HFFc6 (cell line): ENCODE results near the gene THRB. TPM values are rescaled to one million over a fixed set of nuclear protein-coding genes. Genes with fewer than 3 reads are reported as not detected.

Experiments
- DNase-seq: peaks from one replicate; pipeline ENCODE4 v3.0.0-alpha.2; 2018
- H3K27ac Mint-ChIP-seq: 2 replicates; pipeline ENCODE4 v1.8.0; 2020; ENCODE audit warnings: mild to moderate bottlenecking, mixed read lengths
- H3K27me3 Mint-ChIP-seq: 2 replicates; pipeline ENCODE4 v1.8.0; 2021; ENCODE audit warnings: mild to moderate bottlenecking, moderate library complexity, mixed read lengths; ENCODE audit not compliant: insufficient read depth
- H3K36me3 Mint-ChIP-seq: 2 replicates; pipeline ENCODE4 v1.8.0; 2021; ENCODE audit warnings: low read depth, mixed read lengths
- H3K4me1 Mint-ChIP-seq: 2 replicates; pipeline ENCODE4 v1.8.0; 2020; ENCODE audit warnings: low read depth, mixed read lengths
- H3K4me3 Mint-ChIP-seq: 2 replicates; pipeline ENCODE4 v1.8.0; 2020; ENCODE audit warnings: mild to moderate bottlenecking, moderate library complexity, mixed read lengths
- H3K9me3 Mint-ChIP-seq: 2 replicates; pipeline ENCODE4 v1.8.0; 2020; ENCODE audit warnings: mild to moderate bottlenecking, mixed read lengths
- total RNA-seq, 6 experiments: library from RNA; stranded (reverse); fragmentation: NEBNext Ultra II Directional; extraction: Animal tissue kit (Norgen Biotek cat#: 25700); gene quantifications; 2 replicates in 1 of 6; 3 replicates in 5 of 6; pipeline ENCODE4 v1.2.3, GENCODE V29; 2021
- TF ChIP-seq, protein P1 (sequence below): fragments of 200-600 bp; sonication (generic); IDR thresholded peaks from 2 replicates; pipeline ENCODE4 v1.5.0; 2021; ENCODE audit warnings: antibody characterized with exemption, mild to moderate bottlenecking

THRB gene
- total RNA-seq, 6 experiments from 2014 or later = not detected

DNA sequence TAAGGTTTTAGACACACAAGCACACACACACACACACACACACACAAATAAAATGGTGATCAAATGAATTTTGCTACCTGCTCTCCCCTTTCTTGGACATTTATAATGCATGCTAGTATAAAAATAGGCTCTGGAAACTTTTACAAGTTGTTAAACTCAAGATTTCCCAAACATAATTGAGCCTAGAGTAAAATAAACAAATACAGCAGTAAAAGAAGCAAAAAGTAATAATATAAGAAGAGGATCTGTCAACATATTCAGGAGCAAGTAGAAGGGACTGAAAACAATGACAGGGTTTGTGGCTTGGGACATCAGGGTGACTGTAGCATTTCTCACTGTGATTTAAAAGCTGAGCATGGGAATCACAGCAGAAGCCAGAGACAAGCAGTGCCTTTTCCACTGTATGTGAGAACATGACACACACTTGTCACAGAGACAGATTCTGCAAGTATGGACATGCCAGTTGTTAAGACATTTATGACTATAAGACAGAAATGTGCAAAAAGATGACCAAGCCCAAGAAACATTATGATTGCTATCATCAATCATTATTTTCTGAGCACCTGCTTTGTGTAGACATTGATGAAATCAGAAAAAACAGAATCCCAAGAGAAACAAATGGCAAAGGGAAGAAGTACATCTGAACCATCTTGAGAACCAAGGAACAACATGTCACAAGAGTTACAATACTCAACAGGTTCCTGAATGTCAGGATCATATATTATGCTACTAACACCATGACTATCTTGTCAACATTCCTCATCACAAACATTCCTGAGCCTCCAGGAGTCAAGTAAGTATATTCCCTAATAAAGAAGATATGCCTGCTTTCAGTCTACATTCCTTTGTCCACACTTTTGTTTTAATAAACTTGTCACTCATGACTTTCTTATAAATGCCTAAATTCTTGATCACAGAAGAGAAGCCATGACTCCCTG, 7.1 kb downstream of the THRB start:
- Mint-ChIP-seq H3K27ac (no peak overlapping the region), H3K4me1 (no peaks in the 10 kb centered on the region), H3K36me3 (no peaks in the 10 kb centered on the region), H3K9me3 (peaks cover under 1% of the 10 kb centered on the region; the same call in 1 of the 2 replicates), H3K4me3 (no peak overlapping the region), H3K27me3 (peaks cover 3% of the 10 kb centered on the region; the same call in 1 of the 2 replicates)
- TF ChIP-seq, protein P1, sequence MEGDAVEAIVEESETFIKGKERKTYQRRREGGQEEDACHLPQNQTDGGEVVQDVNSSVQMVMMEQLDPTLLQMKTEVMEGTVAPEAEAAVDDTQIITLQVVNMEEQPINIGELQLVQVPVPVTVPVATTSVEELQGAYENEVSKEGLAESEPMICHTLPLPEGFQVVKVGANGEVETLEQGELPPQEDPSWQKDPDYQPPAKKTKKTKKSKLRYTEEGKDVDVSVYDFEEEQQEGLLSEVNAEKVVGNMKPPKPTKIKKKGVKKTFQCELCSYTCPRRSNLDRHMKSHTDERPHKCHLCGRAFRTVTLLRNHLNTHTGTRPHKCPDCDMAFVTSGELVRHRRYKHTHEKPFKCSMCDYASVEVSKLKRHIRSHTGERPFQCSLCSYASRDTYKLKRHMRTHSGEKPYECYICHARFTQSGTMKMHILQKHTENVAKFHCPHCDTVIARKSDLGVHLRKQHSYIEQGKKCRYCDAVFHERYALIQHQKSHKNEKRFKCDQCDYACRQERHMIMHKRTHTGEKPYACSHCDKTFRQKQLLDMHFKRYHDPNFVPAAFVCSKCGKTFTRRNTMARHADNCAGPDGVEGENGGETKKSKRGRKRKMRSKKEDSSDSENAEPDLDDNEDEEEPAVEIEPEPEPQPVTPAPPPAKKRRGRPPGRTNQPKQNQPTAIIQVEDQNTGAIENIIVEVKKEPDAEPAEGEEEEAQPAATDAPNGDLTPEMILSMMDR = no peak
- DNase-seq = no peak

DNA sequence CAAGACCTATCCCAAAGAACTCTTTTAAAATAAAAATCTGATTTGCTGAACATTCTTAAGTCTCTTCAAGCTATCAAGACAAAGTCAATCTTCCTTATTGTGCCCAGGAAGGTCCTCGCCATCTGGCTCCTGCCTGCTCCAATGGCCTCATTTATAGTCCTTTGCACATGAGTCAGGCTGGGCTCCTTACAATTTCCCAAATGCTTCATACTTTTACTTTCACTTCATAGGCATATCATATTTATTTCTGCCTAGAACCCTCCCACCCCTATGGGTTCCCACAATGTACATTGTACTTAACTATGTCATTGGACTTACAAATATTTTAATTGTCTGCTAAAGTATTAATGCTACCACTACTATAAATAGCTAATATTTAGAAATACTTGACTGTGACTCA, 9.1 kb downstream of the THRB start:
- H3K27ac Mint-ChIP-seq = no peak overlapping the region
- no peak for DNase-seq
- TF ChIP-seq, protein P1 = no peak
- no peak overlapping the region for H3K4me3 Mint-ChIP-seq
- H3K27me3 Mint-ChIP-seq = no peaks in the 10 kb centered on the region
- no peaks in the 10 kb centered on the region for H3K36me3 Mint-ChIP-seq
- H3K9me3 Mint-ChIP-seq = peaks cover 4% of the 10 kb centered on the region; the same call in 1 of the 2 replicates
- H3K4me1 Mint-ChIP-seq = no peaks in the 10 kb centered on the region

DNA sequence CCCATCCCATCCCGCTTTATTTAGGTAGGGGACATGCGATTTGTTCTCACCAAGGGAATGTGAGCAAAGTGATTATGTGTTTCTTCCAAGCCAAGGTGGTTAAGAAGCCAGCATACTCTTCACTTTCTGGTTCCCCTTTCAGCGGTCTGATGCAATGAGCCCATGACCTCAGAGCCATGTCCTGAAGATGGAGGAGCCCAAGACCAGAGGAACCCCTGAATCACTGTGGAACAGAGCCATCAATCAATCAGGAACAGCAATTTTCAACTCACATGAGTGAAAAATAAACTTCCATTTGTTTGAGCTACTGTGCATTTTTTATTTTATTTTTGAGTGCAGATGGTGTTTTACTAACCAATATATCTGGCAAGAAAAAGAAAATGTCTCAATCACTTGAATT, 10.8 kb downstream of the THRB start:
- H3K27ac Mint-ChIP-seq = no peak overlapping the region
- no peak overlapping the region for H3K4me3 Mint-ChIP-seq
- H3K4me1 Mint-ChIP-seq = no peaks in the 10 kb centered on the region
- no peaks in the 10 kb centered on the region; the same call in 1 of the 2 replicates for H3K27me3 Mint-ChIP-seq
- peaks cover 8% of the 10 kb centered on the region; the same call in 1 of the 2 replicates for H3K9me3 Mint-ChIP-seq
- no peaks in the 10 kb centered on the region for H3K36me3 Mint-ChIP-seq
- TF ChIP-seq, protein P1 = no peak
- no peak for DNase-seq

DNA sequence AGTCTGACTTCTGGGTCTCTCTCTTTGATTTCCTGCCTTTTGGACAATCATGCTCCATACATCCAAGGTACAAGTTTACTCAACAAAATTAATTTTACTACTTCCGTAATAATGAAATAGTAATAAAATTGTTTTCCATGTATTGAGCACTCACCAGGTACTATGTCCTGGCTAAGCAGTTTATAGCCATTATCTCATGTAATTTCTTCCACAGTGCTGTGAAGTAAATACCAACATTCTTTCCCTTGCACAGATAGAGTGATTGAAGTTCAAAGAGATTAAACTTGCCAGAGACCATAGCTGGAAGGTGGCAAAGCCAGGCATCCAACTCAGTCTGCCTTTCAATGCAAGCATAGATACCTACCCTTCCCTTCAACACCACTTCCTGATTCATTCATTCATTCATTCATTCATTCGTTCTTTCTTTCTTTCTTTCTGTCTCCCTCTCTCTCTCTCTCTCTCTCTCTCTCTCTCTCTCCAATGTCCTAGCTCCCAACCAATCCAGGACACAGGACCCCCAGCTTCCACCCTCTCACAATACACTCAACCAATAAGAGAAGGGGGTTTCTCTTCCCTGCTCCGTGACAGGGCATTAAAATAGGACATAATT, 12.4 kb downstream of the THRB start:
- Mint-ChIP-seq H3K27me3 (no peaks in the 10 kb centered on the region; the same call in 1 of the 2 replicates), H3K27ac (no peak overlapping the region), H3K9me3 (peaks cover 19% of the 10 kb centered on the region), H3K36me3 (no peaks in the 10 kb centered on the region), H3K4me3 (no peak overlapping the region), H3K4me1 (no peaks in the 10 kb centered on the region)
- TF ChIP-seq, protein P1 = no peak
- DNase-seq = no peak

DNA sequence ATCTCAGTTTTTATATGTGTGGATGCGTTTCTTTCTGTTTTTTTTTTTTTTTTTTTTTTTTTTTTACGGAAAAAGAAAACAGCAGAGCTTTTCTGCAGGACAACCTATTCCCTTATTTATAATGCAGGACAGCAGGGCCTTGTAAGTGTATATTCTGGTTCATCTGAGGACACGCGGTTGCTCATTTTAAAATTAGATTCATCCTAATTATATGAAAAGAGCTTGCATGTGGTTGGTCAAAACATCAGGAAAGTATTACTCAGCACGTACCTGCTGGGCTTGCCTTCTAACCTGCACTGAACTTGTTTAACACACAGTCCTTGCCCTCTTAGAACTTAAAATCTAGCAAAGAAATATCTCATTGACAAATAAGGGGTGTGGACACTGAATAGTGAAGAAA, 13.5 kb downstream of the THRB start:
- DNase-seq = no peak

More for the DNA sequence above, 13.5 kb downstream of the THRB start:
- Mint-ChIP-seq H3K4me3 (no peak overlapping the region), H3K27ac (no peak overlapping the region), H3K9me3 (peaks cover 19% of the 10 kb centered on the region), H3K36me3 (no peaks in the 10 kb centered on the region), H3K27me3 (no peaks in the 10 kb centered on the region; the same call in 1 of the 2 replicates), H3K4me1 (no peaks in the 10 kb centered on the region)
- TF ChIP-seq, protein P1 = no peak
